ENCODE data around the gene WSCD2. TPM values are rescaled to one million over a fixed set of nuclear protein-coding genes. Genes with fewer than 3 reads are reported as not detected.

The WSCD2 gene
- total and polyA plus RNA-seq, 2 donors (not counting 3 experiments of a cell fraction or from before 2014, with no cell fraction given), result not detected

- no peaks in the 10 kb centered on the region for H3K36me3 ChIP-seq (ENCODE audit: control insufficient read depth in 2 of 2, extremely low read depth in 1 of 2, insufficient read depth in 2 of 2, low read length in 2 of 2)
- FAIRE-seq, result no peak
- H3K9me3 ChIP-seq (replicated peaks; ENCODE audit: control insufficient read depth, insufficient read depth, low read length), result no peaks in the 10 kb centered on the region
- H3K4me2 ChIP-seq (ENCODE audit: insufficient read depth, low read length), result no peak overlapping the region
- POLR2A ChIA-PET, result no interaction called here
- CTCF ChIA-PET, result no interaction called here
- dilution Hi-C loops (cut with MboI; ENCODE audit: extremely low pct_ligation_motif_present, low sequenced_read_pairs) (no loop called here), intact Hi-C loops (cut with micrococcal nuclease) (no loop called here)
- H2AFZ ChIP-seq (ENCODE audit: low read depth, low read length), result no peak overlapping the region
- no peaks in the 10 kb centered on the region for H3K9me1 ChIP-seq (replicated peaks; ENCODE audit: control insufficient read depth, extremely low read depth, insufficient read depth, low read length)
- H3K27me3 ChIP-seq (ENCODE audit: control insufficient read depth in 2 of 2, insufficient read depth in 2 of 2, low read length in 2 of 2), result no peaks in the 10 kb centered on the region
- no peaks in the 10 kb centered on the region for H3K4me1 ChIP-seq (ENCODE audit: control insufficient read depth, extremely low read depth, insufficient read depth, low read length)
- no peak for DNase-seq (ENCODE audit: low read depth, low spot score)
- H3K79me2 ChIP-seq (ENCODE audit: control insufficient read depth, insufficient read depth, low read length), result no peaks in the 10 kb centered on the region
- BruUV-seq (replicated peaks), result no TSS peak
- no peaks in the 10 kb centered on the region for H4K20me1 ChIP-seq (replicated peaks; ENCODE audit: control insufficient read depth, extremely low read depth, insufficient read depth, low read length)
- H3K9ac ChIP-seq (replicated peaks; ENCODE audit: extremely low read depth, insufficient read depth, low read length), result no peak overlapping the region
- no peak overlapping the region for H3K4me3 ChIP-seq (replicated peaks in 1 of 3; ENCODE audit: insufficient read depth in 1 of 3, low read depth in 1 of 3, low read length in 3 of 3)
- no peak for TF ChIP-seq POLR2A (IDR thresholded peaks at IDR 0.05; ENCODE audit: low read depth, low read length)
- no peak for TF ChIP-seq CTCF (IDR thresholded peaks at IDR 0.05; ENCODE audit: extremely low read depth in 1 of 2, insufficient read depth in 1 of 2, low read depth in 1 of 2, low read length in 2 of 2)
- no peak overlapping the region for H3K27ac ChIP-seq (ENCODE audit: insufficient read depth, low read depth, low read length)
These were observed 15.0 kb downstream of the WSCD2 start for GRCh38 chr12:108144080-108144479.

DNA sequence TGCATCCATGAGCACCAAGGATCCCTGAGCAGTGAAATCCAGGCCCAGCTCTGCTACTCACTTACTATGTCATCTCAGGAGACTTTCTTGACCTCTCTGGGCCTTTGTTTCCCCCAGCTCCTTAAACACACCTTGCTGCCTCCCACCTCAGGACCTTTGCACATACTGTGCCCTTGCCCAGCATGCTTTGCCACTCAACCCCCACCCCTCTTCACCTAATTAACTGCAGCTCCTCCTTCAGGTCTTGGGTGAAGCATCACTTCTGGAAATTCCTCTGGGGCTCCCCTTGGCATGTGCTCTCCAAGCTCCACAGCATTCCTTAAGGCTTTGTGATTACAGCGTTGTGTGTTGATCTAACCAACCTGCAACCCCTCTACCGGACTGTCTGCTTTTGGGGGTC, 15.9 kb downstream of the WSCD2 start:
- no peak for FAIRE-seq
- H3K36me3 ChIP-seq (ENCODE audit: control insufficient read depth in 2 of 2, extremely low read depth in 1 of 2, insufficient read depth in 2 of 2, low read length in 2 of 2), result no peaks in the 10 kb centered on the region
- ChIA-PET CTCF (no interaction called here), POLR2A (no interaction called here)
- BruUV-seq (replicated peaks), result no TSS peak
- no peak overlapping the region for H3K9ac ChIP-seq (replicated peaks; ENCODE audit: extremely low read depth, insufficient read depth, low read length)
- H3K79me2 ChIP-seq (ENCODE audit: control insufficient read depth, insufficient read depth, low read length), result no peaks in the 10 kb centered on the region
- no peaks in the 10 kb centered on the region for H3K4me1 ChIP-seq (ENCODE audit: control insufficient read depth, extremely low read depth, insufficient read depth, low read length)
- TF ChIP-seq GATA2 (IDR thresholded peaks at IDR 0.05; ENCODE audit: insufficient read depth, insufficient read length, low read depth, low read length) (no peak), POLR2AphosphoS5 (IDR thresholded peaks at IDR 0.05; ENCODE audit: insufficient read depth, low read depth, low read length) (no peak), CTCF (IDR thresholded peaks at IDR 0.05; ENCODE audit: extremely low read depth in 1 of 2, insufficient read depth in 1 of 2, low read depth in 1 of 2, low read length in 2 of 2) (no peak), FOS (IDR thresholded peaks at IDR 0.05; ENCODE audit: borderline replicate concordance, insufficient read depth, low read length) (no peak), POLR2A (IDR thresholded peaks at IDR 0.05; ENCODE audit: low read depth, low read length) (no peak), EZH2 (IDR thresholded peaks at IDR 0.05; ENCODE audit: borderline replicate concordance, low read depth, low read length, severe bottlenecking) (no peak), JUN (IDR thresholded peaks at IDR 0.05; ENCODE audit: borderline replicate concordance, insufficient read depth, insufficient read length, low read depth) (no peak), MYC (IDR thresholded peaks at IDR 0.05; ENCODE audit: low read depth, low read length) (no peak)
- TF ChIP-seq, protein P1, sequence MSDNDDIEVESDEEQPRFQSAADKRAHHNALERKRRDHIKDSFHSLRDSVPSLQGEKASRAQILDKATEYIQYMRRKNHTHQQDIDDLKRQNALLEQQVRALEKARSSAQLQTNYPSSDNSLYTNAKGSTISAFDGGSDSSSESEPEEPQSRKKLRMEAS (IDR thresholded peaks at IDR 0.05; ENCODE audit: insufficient read depth, insufficient read length), result no peak
- intact Hi-C loops (cut with micrococcal nuclease), result no loop called here
- H3K27ac ChIP-seq (ENCODE audit: insufficient read depth, low read depth, low read length), result no peak overlapping the region
- H3K4me2 ChIP-seq (ENCODE audit: insufficient read depth, low read length), result no peak overlapping the region
- H3K9me1 ChIP-seq (replicated peaks; ENCODE audit: control insufficient read depth, extremely low read depth, insufficient read depth, low read length), result no peaks in the 10 kb centered on the region
- H4K20me1 ChIP-seq (replicated peaks; ENCODE audit: control insufficient read depth, extremely low read depth, insufficient read depth, low read length), result no peaks in the 10 kb centered on the region
- dilution Hi-C loops (cut with MboI; ENCODE audit: extremely low pct_ligation_motif_present, low sequenced_read_pairs), result no loop called here
- H2AFZ ChIP-seq (ENCODE audit: low read depth, low read length), result no peak overlapping the region
- no peaks in the 10 kb centered on the region for H3K27me3 ChIP-seq (ENCODE audit: control insufficient read depth in 2 of 2, insufficient read depth in 2 of 2, low read length in 2 of 2)
- no peaks in the 10 kb centered on the region for H3K9me3 ChIP-seq (replicated peaks; ENCODE audit: control insufficient read depth, insufficient read depth, low read length)
- H3K4me3 ChIP-seq (replicated peaks in 1 of 3; ENCODE audit: insufficient read depth in 1 of 3, low read depth in 1 of 3, low read length in 3 of 3), result no peak overlapping the region
- no peak for DNase-seq (ENCODE audit: low read depth, low spot score)
